Measurements from ENCODE around the gene PFN1.

Gene PFN1

DNA sequence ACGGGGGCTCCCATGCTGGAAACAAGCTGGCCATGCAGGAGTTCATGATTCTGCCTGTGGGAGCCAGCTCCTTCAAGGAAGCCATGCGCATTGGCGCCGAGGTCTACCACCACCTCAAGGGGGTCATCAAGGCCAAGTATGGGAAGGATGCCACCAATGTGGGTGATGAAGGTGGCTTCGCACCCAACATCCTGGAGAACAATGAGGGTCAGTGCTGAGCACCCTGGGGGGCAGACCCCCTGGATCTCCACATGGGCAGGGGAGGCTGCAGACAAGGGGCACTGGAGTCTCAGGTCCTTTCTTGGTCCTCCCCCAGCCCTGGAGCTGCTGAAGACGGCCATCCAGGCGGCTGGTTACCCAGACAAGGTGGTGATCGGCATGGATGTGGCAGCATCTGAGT, 6.8 kb upstream of the PFN1 start:
- Mint-ChIP-seq H3K4me1 (peaks cover 50% of the 10 kb centered on the region), H3K27me3 (ENCODE audit: low read depth) (no peaks in the 10 kb centered on the region), H3K9me3 (no peaks in the 10 kb centered on the region), H3K4me3 (peak overlapping the region in 1 of 3 experiments; percentile 48), H3K27ac (no peak overlapping the region), H3K36me3 (ENCODE audit: low read depth) (peaks cover 28% of the 10 kb centered on the region)
- TF ChIP-seq, protein P1, sequence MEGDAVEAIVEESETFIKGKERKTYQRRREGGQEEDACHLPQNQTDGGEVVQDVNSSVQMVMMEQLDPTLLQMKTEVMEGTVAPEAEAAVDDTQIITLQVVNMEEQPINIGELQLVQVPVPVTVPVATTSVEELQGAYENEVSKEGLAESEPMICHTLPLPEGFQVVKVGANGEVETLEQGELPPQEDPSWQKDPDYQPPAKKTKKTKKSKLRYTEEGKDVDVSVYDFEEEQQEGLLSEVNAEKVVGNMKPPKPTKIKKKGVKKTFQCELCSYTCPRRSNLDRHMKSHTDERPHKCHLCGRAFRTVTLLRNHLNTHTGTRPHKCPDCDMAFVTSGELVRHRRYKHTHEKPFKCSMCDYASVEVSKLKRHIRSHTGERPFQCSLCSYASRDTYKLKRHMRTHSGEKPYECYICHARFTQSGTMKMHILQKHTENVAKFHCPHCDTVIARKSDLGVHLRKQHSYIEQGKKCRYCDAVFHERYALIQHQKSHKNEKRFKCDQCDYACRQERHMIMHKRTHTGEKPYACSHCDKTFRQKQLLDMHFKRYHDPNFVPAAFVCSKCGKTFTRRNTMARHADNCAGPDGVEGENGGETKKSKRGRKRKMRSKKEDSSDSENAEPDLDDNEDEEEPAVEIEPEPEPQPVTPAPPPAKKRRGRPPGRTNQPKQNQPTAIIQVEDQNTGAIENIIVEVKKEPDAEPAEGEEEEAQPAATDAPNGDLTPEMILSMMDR (IDR thresholded peaks at IDR 0.05; ENCODE audit: unreplicated experiment in 3 of 3) = no peak

DNA sequence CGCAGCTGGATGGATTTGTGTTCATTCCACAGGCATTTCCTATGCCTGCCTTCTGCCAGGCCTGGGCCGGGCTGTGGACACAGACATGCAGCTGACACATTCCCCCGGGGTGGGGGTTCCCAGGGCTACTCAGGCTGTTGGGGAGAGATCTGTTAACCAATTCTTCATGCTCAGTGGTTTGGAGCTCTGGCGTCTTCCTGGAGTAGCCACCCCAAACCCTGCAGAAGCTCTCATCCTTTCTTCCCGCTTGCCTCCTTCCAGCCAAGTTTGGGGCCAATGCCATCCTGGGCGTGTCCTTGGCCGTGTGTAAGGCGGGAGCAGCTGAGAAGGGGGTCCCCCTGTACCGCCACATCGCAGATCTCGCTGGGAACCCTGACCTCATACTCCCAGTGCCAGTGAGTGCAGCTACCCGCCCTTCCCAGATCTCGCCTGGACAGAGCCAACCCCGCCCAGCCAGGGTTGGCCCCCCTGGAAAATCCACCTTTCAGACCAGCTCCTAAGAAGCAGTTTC, 5.2 kb upstream of the PFN1 start:
- no peaks in the 10 kb centered on the region for H3K9me3 Mint-ChIP-seq
- H3K27me3 Mint-ChIP-seq (ENCODE audit: low read depth) = no peaks in the 10 kb centered on the region
- H3K27ac Mint-ChIP-seq = peak overlapping the region; percentile 75 to 83 (median 80)
- TF ChIP-seq, protein P1 (IDR thresholded peaks at IDR 0.05; ENCODE audit: unreplicated experiment in 3 of 3) = no peak
- H3K4me1 Mint-ChIP-seq = peaks cover 38% of the 10 kb centered on the region
- peak overlapping the region; percentile 39 to 89 (median 84) for H3K4me3 Mint-ChIP-seq
- peaks cover 15% of the 10 kb centered on the region for H3K36me3 Mint-ChIP-seq (ENCODE audit: low read depth)

- H3K4me3 Mint-ChIP-seq = peak overlapping the region; percentile 83 to 89 (median 84)
- peak overlapping the region; percentile 88 to 98 (median 98) for H3K27ac Mint-ChIP-seq
- peaks cover 14% of the 10 kb centered on the region for H3K36me3 Mint-ChIP-seq (ENCODE audit: low read depth)
- TF ChIP-seq, protein P1 (IDR thresholded peaks at IDR 0.05; ENCODE audit: unreplicated experiment in 3 of 3) = no peak
- H3K4me1 Mint-ChIP-seq = peaks cover 43% of the 10 kb centered on the region
- no peaks in the 10 kb centered on the region for H3K27me3 Mint-ChIP-seq (ENCODE audit: low read depth)
- no peaks in the 10 kb centered on the region for H3K9me3 Mint-ChIP-seq
Observed at GRCh38 chr17:4951486-4951885, 3.2 kb upstream of the PFN1 start.

DNA sequence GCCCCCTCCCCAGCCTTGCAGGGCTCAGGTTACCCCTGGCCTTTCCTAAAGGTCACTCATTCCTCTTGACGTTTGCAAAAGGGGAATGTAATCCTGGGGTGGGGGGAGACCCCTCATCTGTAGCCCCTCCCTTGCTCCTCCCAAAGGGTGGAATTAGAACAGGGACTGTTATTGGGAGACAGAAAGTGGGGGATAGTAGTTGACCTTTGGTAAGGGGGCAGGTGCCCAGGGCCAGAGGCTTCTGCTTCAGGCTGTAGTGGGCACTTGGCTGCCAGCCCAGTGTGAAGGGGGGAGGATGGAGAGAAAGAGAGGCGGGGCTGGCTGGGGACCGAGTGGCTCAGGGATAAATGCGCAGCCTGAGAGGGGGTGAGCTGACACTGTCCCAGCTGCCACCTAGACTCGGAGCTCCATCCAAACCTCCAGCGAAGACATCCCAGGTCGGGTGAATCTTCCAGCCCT, 2.4 kb upstream of the PFN1 start, which contains the start of gene ENO3:
ENO3 (plus strand) TSS at position 374 of the 459 bp plus-strand sequence. CDS start 711 bp downstream, outside the sequence.
- H3K9me3 Mint-ChIP-seq = no peaks in the 10 kb centered on the region

DNA sequence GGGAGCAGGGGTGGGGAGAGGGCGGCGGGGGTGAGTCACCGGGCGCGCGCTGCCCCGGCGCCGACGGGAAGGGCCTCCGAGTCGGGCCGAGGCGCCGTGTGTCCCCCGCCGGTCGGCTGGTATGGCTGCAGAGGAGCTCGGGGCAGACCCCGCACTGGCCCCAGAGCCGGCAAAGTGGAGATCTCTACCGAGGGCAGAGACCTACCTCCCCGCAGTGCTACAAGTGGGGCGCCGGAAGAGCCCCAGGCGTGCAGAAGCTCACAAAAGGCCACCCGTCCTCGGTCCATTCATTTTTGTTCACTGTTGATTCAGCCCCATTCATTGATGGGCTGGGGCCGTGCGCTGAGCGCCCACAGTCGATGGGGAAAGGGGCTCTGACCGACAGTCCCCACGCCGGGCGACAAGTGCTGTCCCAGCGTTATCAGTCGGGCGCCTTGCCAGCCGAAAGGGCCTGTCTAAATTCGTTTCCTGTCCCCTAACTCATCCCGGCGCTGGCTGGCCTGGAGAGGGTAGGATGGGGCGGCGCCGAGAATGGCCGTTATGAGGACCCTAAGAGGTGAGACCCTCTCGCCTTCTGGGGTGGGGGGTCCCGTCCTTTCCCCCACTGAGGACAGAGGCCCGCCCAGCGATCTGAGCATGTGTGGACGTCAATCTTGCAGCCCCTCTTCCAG, 1.9 kb upstream of the PFN1 start:
- Mint-ChIP-seq H3K4me3 (peak overlapping the region; percentile 83 to 89 (median 84)), H3K4me1 (peaks cover 43% of the 10 kb centered on the region), H3K9me3 (no peaks in the 10 kb centered on the region), H3K27me3 (ENCODE audit: low read depth) (no peaks in the 10 kb centered on the region), H3K36me3 (ENCODE audit: low read depth) (peaks cover 15% of the 10 kb centered on the region), H3K27ac (peak overlapping the region; percentile 88 to 98 (median 98))
- TF ChIP-seq, protein P1 (IDR thresholded peaks at IDR 0.05; ENCODE audit: unreplicated experiment in 3 of 3) = no peak

More for the DNA sequence above, 2.4 kb upstream of the PFN1 start, which contains the start of gene ENO3:
- no peaks in the 10 kb centered on the region for H3K27me3 Mint-ChIP-seq (ENCODE audit: low read depth)
- H3K4me3 Mint-ChIP-seq = peak within 1 kb of the TSS; percentile 83 to 89 (median 84)
- peak within 1 kb of the TSS; percentile 88 to 98 (median 98) for H3K27ac Mint-ChIP-seq
- H3K4me1 Mint-ChIP-seq = peaks cover 40% of the 10 kb centered on the region
- H3K36me3 Mint-ChIP-seq (ENCODE audit: low read depth) = peaks cover 11% of the 10 kb centered on the region
- TF ChIP-seq, protein P1 (IDR thresholded peaks at IDR 0.05; ENCODE audit: unreplicated experiment in 3 of 3) = no peak

Data from nephron (organoid).